Mucosa of stomach (tissue), 1 donor: ENCODE measurements around the gene OFD1.

Experiments
- H3K27me3 ChIP-seq: one replicate; pipeline ENCODE4 v1.7.0; 2013; ENCODE audit warnings: mild to moderate bottlenecking, low read length; ENCODE audit not compliant: control insufficient read depth, insufficient read depth
- H3K36me3 ChIP-seq: one replicate; pipeline ENCODE4 v1.7.0; 2013; ENCODE audit warnings: low read length; ENCODE audit not compliant: control insufficient read depth, insufficient read depth
- H3K4me1 ChIP-seq: one replicate; pipeline ENCODE4 v1.7.0; 2013; ENCODE audit warnings: mild to moderate bottlenecking, low read length; ENCODE audit not compliant: control insufficient read depth, insufficient read depth
- H3K4me3 ChIP-seq: one replicate; pipeline ENCODE4 v1.7.0; 2013; ENCODE audit warnings: low read length
- H3K9ac ChIP-seq: one replicate; pipeline ENCODE4 v1.7.0; 2013; ENCODE audit warnings: mild to moderate bottlenecking, low read length, moderate library complexity
- H3K9me3 ChIP-seq: one replicate; pipeline ENCODE4 v1.7.0; 2013; ENCODE audit warnings: mild to moderate bottlenecking, low read length, moderate library complexity; ENCODE audit not compliant: control insufficient read depth
- donor health status: Pancreatic carcinoma.

Gene OFD1

GRCh38 chrX:13760426-13760825 is 25.9 kb downstream of the OFD1 start:
- H3K36me3 ChIP-seq: no peaks in the 10 kb centered on the region
- peaks cover 7% of the 10 kb centered on the region for H3K4me1 ChIP-seq
- no peaks in the 10 kb centered on the region for H3K27me3 ChIP-seq
- H3K4me3 ChIP-seq: no peak overlapping the region
- H3K9me3 ChIP-seq: no peaks in the 10 kb centered on the region
- H3K9ac ChIP-seq: no peak overlapping the region

- H3K4me3 ChIP-seq: no peak overlapping the region
- peaks cover 10% of the 10 kb centered on the region for H3K4me1 ChIP-seq
- H3K27me3 ChIP-seq: no peaks in the 10 kb centered on the region
- no peaks in the 10 kb centered on the region for H3K36me3 ChIP-seq
- H3K9ac ChIP-seq: no peak overlapping the region
- H3K9me3 ChIP-seq: no peaks in the 10 kb centered on the region
These were observed 27.3 kb downstream of the OFD1 start for GRCh38 chrX:13761606-13762414.

- Histone ChIP-seq H3K9ac (no peak overlapping the region), H3K4me1 (peaks cover 10% of the 10 kb centered on the region), H3K36me3 (no peaks in the 10 kb centered on the region), H3K27me3 (no peaks in the 10 kb centered on the region), H3K4me3 (no peak overlapping the region), H3K9me3 (no peaks in the 10 kb centered on the region)
These were observed 28.9 kb downstream of the OFD1 start for GRCh38 chrX:13763489-13763888.

- peaks cover 10% of the 10 kb centered on the region for H3K4me1 ChIP-seq
- no peaks in the 10 kb centered on the region for H3K36me3 ChIP-seq
- H3K9ac ChIP-seq: no peak overlapping the region
- no peaks in the 10 kb centered on the region for H3K27me3 ChIP-seq
- no peak overlapping the region for H3K4me3 ChIP-seq
- no peaks in the 10 kb centered on the region for H3K9me3 ChIP-seq
These were observed 29.7 kb downstream of the OFD1 start for GRCh38 chrX:13764281-13764680.

GRCh38 chrX:13764765-13765164 is 30.2 kb downstream of the OFD1 start:
- Histone ChIP-seq H3K27me3 (no peaks in the 10 kb centered on the region), H3K4me1 (peaks cover 10% of the 10 kb centered on the region), H3K4me3 (no peak overlapping the region), H3K36me3 (no peaks in the 10 kb centered on the region), H3K9ac (no peak overlapping the region), H3K9me3 (no peaks in the 10 kb centered on the region)

GRCh38 chrX:13768939-13769338 is 34.4 kb downstream of the OFD1 start:
- Histone ChIP-seq H3K4me3 (no peak overlapping the region), H3K9me3 (no peaks in the 10 kb centered on the region), H3K27me3 (no peaks in the 10 kb centered on the region), H3K9ac (no peak overlapping the region), H3K36me3 (no peaks in the 10 kb centered on the region), H3K4me1 (peaks cover 10% of the 10 kb centered on the region)

GRCh38 chrX:13770013-13770535 is 35.5 kb downstream of the OFD1 start:
- no peaks in the 10 kb centered on the region for H3K27me3 ChIP-seq
- H3K9me3 ChIP-seq: no peaks in the 10 kb centered on the region
- H3K36me3 ChIP-seq: no peaks in the 10 kb centered on the region
- no peak overlapping the region for H3K9ac ChIP-seq
- H3K4me3 ChIP-seq: no peak overlapping the region
- peaks cover 5% of the 10 kb centered on the region for H3K4me1 ChIP-seq

- H3K4me3 ChIP-seq: no peak overlapping the region
These were observed 40.1 kb downstream of the OFD1 start for GRCh38 chrX:13774696-13775095.

GRCh38 chrX:13775837-13776236 is 41.3 kb downstream of the OFD1 start:
- Histone ChIP-seq H3K27me3 (no peaks in the 10 kb centered on the region), H3K4me3 (no peak overlapping the region), H3K36me3 (no peaks in the 10 kb centered on the region), H3K4me1 (no peaks in the 10 kb centered on the region), H3K9me3 (no peaks in the 10 kb centered on the region), H3K9ac (no peak overlapping the region)

More at GRCh38 chrX:13774696-13775095, 40.1 kb downstream of the OFD1 start:
- Histone ChIP-seq H3K27me3 (no peaks in the 10 kb centered on the region), H3K9me3 (no peaks in the 10 kb centered on the region), H3K9ac (no peak overlapping the region), H3K4me1 (no peaks in the 10 kb centered on the region), H3K36me3 (no peaks in the 10 kb centered on the region)

GRCh38 chrX:13776387-13776786 is 41.8 kb downstream of the OFD1 start:
- H3K4me3 ChIP-seq: no peak overlapping the region
- H3K4me1 ChIP-seq: no peaks in the 10 kb centered on the region
- H3K27me3 ChIP-seq: no peaks in the 10 kb centered on the region
- H3K9me3 ChIP-seq: no peaks in the 10 kb centered on the region
- H3K9ac ChIP-seq: no peak overlapping the region
- H3K36me3 ChIP-seq: no peaks in the 10 kb centered on the region

- H3K9ac ChIP-seq: no peak overlapping the region
- H3K36me3 ChIP-seq: no peaks in the 10 kb centered on the region
These were observed 44.4 kb downstream of the OFD1 start for GRCh38 chrX:13778916-13779315.

GRCh38 chrX:13780868-13781427 is 46.4 kb downstream of the OFD1 start:
- H3K4me1 ChIP-seq: no peaks in the 10 kb centered on the region
- no peaks in the 10 kb centered on the region for H3K27me3 ChIP-seq
- H3K9me3 ChIP-seq: no peaks in the 10 kb centered on the region
- no peaks in the 10 kb centered on the region for H3K36me3 ChIP-seq
- no peak overlapping the region for H3K4me3 ChIP-seq
- H3K9ac ChIP-seq: no peak overlapping the region

More at GRCh38 chrX:13778916-13779315, 44.4 kb downstream of the OFD1 start:
- H3K9me3 ChIP-seq: no peaks in the 10 kb centered on the region
- no peaks in the 10 kb centered on the region for H3K4me1 ChIP-seq
- H3K27me3 ChIP-seq: no peaks in the 10 kb centered on the region
- H3K4me3 ChIP-seq: no peak overlapping the region
